Neuronal stem cell (in vitro differentiated cells): ENCODE measurements around the gene TSPAN15.
A peak's percentile ranks its signal among the peaks of the same experiment; 100 is the strongest.

ENCODE experiments used
- DNase-seq: peaks from one replicate; pipeline ENCODE4 v3.0.0-alpha.2; 2013; ENCODE audit warnings: low spot score
- H2AFZ ChIP-seq: one replicate; pipeline ENCODE4 v1.6.1; 2013; ENCODE audit warnings: mild to moderate bottlenecking, low read length, inconsistent platforms
- H2AK5ac ChIP-seq: 2 replicates; pipeline ENCODE4 v1.6.1; 2013; ENCODE audit warnings: low read depth, mild to moderate bottlenecking, inconsistent platforms, low read length, moderate library complexity, mixed read lengths
- H2BK120ac ChIP-seq: 2 replicates; pipeline ENCODE4 v1.6.1; 2013; ENCODE audit warnings: low read depth, mild to moderate bottlenecking, inconsistent platforms, low read length, moderate library complexity, mixed read lengths
- H2BK12ac ChIP-seq: one replicate; pipeline ENCODE4 v1.6.1; 2013; ENCODE audit warnings: low read length, inconsistent platforms
- H2BK15ac ChIP-seq: 2 replicates; pipeline ENCODE4 v1.6.1; 2013; ENCODE audit warnings: mild to moderate bottlenecking, low read length, inconsistent platforms, mixed read lengths
- H2BK5ac ChIP-seq: one replicate; pipeline ENCODE4 v1.6.1; 2013; ENCODE audit warnings: inconsistent platforms, mild to moderate bottlenecking, low read length, moderate library complexity
- H3K14ac ChIP-seq: one replicate; pipeline ENCODE4 v1.6.1; 2013; ENCODE audit warnings: low read length, inconsistent platforms
- H3K18ac ChIP-seq: 2 replicates; pipeline ENCODE4 v1.6.1; 2013; ENCODE audit warnings: low read length, inconsistent platforms
- H3K23ac ChIP-seq: 2 replicates; pipeline ENCODE4 v1.6.1; 2013; ENCODE audit warnings: low read depth, mild to moderate bottlenecking, mixed read lengths, low read length, inconsistent platforms; ENCODE audit not compliant: poor library complexity
- H3K27ac ChIP-seq: replicated peaks from 3 replicates; pipeline ENCODE4 v1.5.1; 2013; ENCODE audit warnings: low read length, inconsistent platforms
- H3K27me3 ChIP-seq, 3 experiments: 2 replicates each; pipeline ENCODE4 v1.6.1; 2013; ENCODE audit warnings: low read length in 3 of 3, mild to moderate bottlenecking in 2 of 3, inconsistent platforms in 1 of 3, low read depth in 1 of 3, mixed read lengths in 1 of 3, moderate library complexity in 1 of 3; ENCODE audit not compliant: control insufficient read depth in 3 of 3, insufficient read depth in 3 of 3
- H3K36me3 ChIP-seq, 2 donors: replicated peaks in 1 of 2; 2 replicates each; pipeline ENCODE4 v1.6.1; 2013; ENCODE audit warnings: low read length in 2 of 2; ENCODE audit not compliant: control insufficient read depth in 2 of 2, insufficient read depth in 2 of 2
- H3K4ac ChIP-seq: 2 replicates; pipeline ENCODE4 v1.6.1; 2013; ENCODE audit warnings: inconsistent platforms, mild to moderate bottlenecking, low read length, moderate library complexity
- H3K4me1 ChIP-seq, 2 donors: 1 replicate in 1 of 2; 2 replicates in 1 of 2; pipeline ENCODE4 v1.6.1; 2013; ENCODE audit warnings: low read length in 2 of 2, low read depth in 1 of 2; ENCODE audit not compliant: control insufficient read depth in 2 of 2, insufficient read depth in 1 of 2
- H3K4me2 ChIP-seq: one replicate; pipeline ENCODE4 v1.6.1; 2013; ENCODE audit warnings: mild to moderate bottlenecking, low read length, inconsistent platforms; ENCODE audit not compliant: insufficient read depth, poor library complexity, severe bottlenecking
- H3K4me3 ChIP-seq, 2 donors: 2 replicates each; pipeline ENCODE4 v1.5.1; 2013; ENCODE audit warnings: low read length in 2 of 2, mild to moderate bottlenecking in 2 of 2, inconsistent platforms in 1 of 2, moderate library complexity in 1 of 2
- H3K79me1 ChIP-seq: one replicate; pipeline ENCODE4 v1.6.1; 2013; ENCODE audit warnings: low read depth, mild to moderate bottlenecking, inconsistent platforms, low read length, moderate library complexity
- H3K9ac ChIP-seq: one replicate; pipeline ENCODE4 v1.6.1; 2013; ENCODE audit warnings: mild to moderate bottlenecking, low read depth, low read length, inconsistent platforms; ENCODE audit not compliant: poor library complexity
- H3K9me3 ChIP-seq, 2 donors: replicated peaks in 1 of 2; 2 replicates each; pipeline versions ENCODE3 to v1.6.1; 2013; ENCODE audit warnings: low read length in 2 of 2, mild to moderate bottlenecking in 2 of 2, inconsistent platforms in 1 of 2, low read depth in 1 of 2, mixed read lengths in 1 of 2, moderate library complexity in 1 of 2; ENCODE audit not compliant: control insufficient read depth in 2 of 2, insufficient read depth in 1 of 2
- H4K8ac ChIP-seq: one replicate; pipeline ENCODE4 v1.6.1; 2013; ENCODE audit warnings: low read depth, mild to moderate bottlenecking, inconsistent platforms, low read length, moderate library complexity
- H4K91ac ChIP-seq: one replicate; pipeline ENCODE4 v1.6.1; 2013; ENCODE audit warnings: low read length, low read depth, mild to moderate bottlenecking, inconsistent platforms; ENCODE audit not compliant: poor library complexity
- WGBS, 2 donors: extraction: QIAGEN DNeasy Blood & Tissue Kit; methylation state at CpG; one replicate each; pipeline ENCODE4 v1.1.7; 2013; ENCODE audit warnings: missing lambda C conversion rate in 2 of 2, mixed read lengths in 1 of 2; ENCODE audit not compliant: insufficient read length in 2 of 2, insufficient replicate concordance in 1 of 2; ENCODE audit errors: extremely low coverage in 2 of 2; 5-methylcytosine and 5-hydroxymethylcytosine counted together

Gene TSPAN15

DNA sequence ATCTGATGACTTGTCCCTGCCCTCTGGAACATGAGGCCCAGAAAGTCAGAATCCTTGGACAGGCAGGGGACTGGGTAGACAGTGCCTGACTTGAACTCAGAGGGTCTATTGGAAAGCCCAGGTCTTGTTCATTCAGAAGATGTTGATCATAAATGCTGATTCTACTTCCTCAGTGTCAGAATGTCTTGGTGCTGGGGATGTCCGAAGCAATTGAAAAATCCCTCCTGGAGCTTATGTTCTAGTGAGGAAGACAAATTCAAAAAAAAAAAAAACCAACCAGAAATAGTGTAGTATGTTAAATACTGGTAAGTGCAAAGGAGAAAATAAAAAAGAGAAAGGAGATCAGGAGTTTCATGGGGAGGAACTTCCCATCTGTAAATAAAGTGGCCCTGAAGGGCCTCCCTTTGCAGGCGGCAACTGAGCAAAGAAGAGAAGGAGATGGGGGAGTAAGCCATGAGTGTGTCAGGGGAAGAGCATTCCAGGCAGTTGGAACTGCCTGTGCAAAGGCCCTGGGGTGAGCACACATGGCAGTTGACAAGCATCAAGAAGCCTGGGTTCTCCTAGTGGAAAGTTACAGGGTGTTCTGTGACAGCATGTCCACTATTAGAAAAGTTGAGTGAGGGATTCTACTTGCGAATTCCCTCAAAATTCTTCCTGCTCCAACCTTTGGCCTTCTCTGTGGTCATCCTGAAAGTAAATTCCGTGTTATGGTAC is 30.7 kb downstream of the TSPAN15 start:
- Histone ChIP-seq H3K9me3 (no peaks in the 10 kb centered on the region), H2AK5ac (no peak overlapping the region), H3K4me1 (peaks cover 0 to 2% of the 10 kb centered on the region in 2 donors), H2BK12ac (no peak overlapping the region), H3K4me3 (no peak overlapping the region), H2AFZ (no peak overlapping the region), H3K9ac (no peak overlapping the region), H4K91ac (no peak overlapping the region), H2BK5ac (no peak overlapping the region), H3K4ac (no peak overlapping the region), H4K8ac (no peak overlapping the region), H3K79me1 (no peaks in the 10 kb centered on the region), H2BK120ac (no peak overlapping the region), H3K18ac (no peak overlapping the region), H3K23ac (no peak overlapping the region), H3K4me2 (no peak overlapping the region), H3K36me3 (no peaks in the 10 kb centered on the region), H2BK15ac (no peak overlapping the region), H3K27ac (no peak overlapping the region), H3K14ac (no peak overlapping the region), H3K27me3 (peaks cover 0 to 20% (median 0%) of the 10 kb centered on the region in 3 experiments)
- no peak for DNase-seq
- WGBS, 2 donors = no CpG with 5 or more reads among the region's 4 CpGs

DNA sequence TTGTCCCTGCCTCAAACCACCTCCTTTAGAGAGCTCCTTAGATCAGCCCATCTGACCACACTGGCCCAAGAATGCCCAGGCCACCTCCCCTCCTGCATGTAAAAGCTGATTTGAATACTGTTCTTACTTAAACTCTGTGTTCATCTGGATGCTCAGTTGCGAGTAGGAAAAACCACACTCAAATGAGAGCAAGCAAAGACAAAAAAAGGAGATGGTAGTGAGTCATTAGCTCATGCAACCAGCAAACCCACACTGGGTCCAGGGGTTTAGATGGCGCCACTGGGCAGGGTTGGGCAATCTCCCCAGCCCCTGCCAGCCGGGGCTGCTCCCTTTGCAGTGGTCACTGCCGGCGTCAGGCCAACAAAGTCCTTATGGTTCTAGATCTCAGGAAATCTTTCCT is 32.7 kb downstream of the TSPAN15 start:
- Histone ChIP-seq H2AK5ac (no peak overlapping the region), H3K4me3 (no peak overlapping the region), H3K4me1 (peaks cover 0 to 2% of the 10 kb centered on the region in 2 donors), H3K79me1 (no peaks in the 10 kb centered on the region), H3K14ac (no peak overlapping the region), H3K18ac (no peak overlapping the region), H3K9me3 (peaks cover 0 to 2% of the 10 kb centered on the region in 2 donors), H3K4ac (no peak overlapping the region), H3K9ac (no peak overlapping the region), H3K23ac (no peak overlapping the region), H3K27ac (no peak overlapping the region), H3K4me2 (no peak overlapping the region), H3K27me3 (peaks cover 0 to 14% (median 0%) of the 10 kb centered on the region in 3 experiments), H4K8ac (no peak overlapping the region), H2BK12ac (no peak overlapping the region), H2BK5ac (no peak overlapping the region), H2AFZ (no peak overlapping the region), H4K91ac (no peak overlapping the region), H2BK120ac (no peak overlapping the region), H2BK15ac (no peak overlapping the region), H3K36me3 (no peaks in the 10 kb centered on the region)
- DNase-seq = no peak
- WGBS, 2 donors = no CpG with 5 or more reads among the region's 5 CpGs

DNA sequence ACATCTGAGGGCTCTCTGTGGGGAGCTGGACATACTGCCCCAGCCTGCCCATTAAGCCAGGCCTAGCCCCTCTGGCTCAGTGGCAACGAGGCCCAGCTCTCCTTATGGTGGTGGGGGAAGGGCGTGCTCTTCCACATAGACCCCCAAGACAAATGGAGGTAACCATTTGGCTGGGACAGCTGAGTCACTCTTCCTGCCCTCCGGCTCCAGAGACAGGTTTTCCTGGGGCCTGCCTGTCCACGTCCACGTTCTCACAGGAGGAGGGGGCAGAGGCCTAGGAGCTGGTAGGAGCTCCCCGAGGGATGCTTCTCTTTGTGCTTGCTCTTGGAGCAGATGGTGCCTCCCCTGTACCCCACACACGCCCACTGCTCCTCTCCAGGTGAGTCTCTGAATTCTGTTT is 33.5 kb downstream of the TSPAN15 start:
- no CpG with 5 or more reads among the region's 7 CpGs for WGBS, 2 donors
- no peak overlapping the region for H3K9ac ChIP-seq
- H3K4me2 ChIP-seq = no peak overlapping the region
- H2AFZ ChIP-seq = no peak overlapping the region
- no peak overlapping the region for H3K18ac ChIP-seq
- H2BK12ac ChIP-seq = no peak overlapping the region
- no peaks in the 10 kb centered on the region for H3K4me1 ChIP-seq
- DNase-seq = no peak
- H2AK5ac ChIP-seq = peak overlapping the region; percentile 40
- no peak overlapping the region for H2BK120ac ChIP-seq
- no peak overlapping the region for H2BK15ac ChIP-seq
- H3K14ac ChIP-seq = no peak overlapping the region
- H3K4me3 ChIP-seq = no peak overlapping the region
- no peak overlapping the region for H4K91ac ChIP-seq
- no peak overlapping the region for H3K23ac ChIP-seq
- peaks cover 0 to 6% of the 10 kb centered on the region in 2 donors for H3K9me3 ChIP-seq
- H4K8ac ChIP-seq = no peak overlapping the region
- H3K27ac ChIP-seq = no peak overlapping the region
- no peak overlapping the region for H2BK5ac ChIP-seq
- no peaks in the 10 kb centered on the region for H3K79me1 ChIP-seq
- H3K27me3 ChIP-seq = peaks cover 0 to 10% (median 0%) of the 10 kb centered on the region in 3 experiments
- no peaks in the 10 kb centered on the region for H3K36me3 ChIP-seq
- no peak overlapping the region for H3K4ac ChIP-seq

DNA sequence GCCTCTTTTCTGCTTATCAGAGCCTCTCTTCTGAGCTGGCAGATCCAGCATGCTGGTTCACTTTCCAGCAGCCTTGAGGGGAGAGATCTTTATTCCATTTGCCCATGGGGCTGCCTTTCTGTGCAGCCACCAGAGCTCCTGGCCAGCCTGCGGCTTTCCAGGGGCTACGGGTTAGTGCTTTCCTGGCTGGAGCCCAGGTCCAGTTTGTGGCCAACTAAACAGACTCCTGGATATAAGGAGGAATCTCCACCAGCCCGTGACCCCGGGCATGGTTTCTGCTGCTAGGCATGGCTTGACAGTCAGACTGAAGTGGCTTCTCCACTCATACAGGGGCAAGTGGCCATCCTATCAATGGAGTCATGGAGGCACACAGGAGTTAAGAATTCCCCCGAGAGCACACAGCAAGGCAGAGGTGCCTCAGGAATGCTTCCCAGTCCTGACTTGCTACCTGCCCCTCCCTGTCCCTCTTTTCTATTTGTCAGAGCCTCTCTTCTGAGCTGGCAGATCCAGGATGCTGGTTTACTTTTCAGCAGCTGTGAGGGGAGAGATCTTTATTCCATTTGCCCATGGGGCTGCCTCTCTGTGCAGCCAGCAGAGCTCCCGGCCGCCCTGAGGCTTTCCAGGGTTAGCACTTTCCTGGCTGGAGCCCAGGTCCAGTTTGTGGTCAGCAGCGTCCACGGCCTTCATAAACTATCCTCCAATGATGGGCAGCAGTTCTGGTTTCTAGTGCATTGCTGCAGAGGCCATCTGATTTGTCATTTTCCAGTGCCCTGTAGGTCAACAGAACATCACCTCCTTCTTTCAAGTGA is 35.9 kb downstream of the TSPAN15 start:
- no peak overlapping the region for H2AK5ac ChIP-seq

More for the DNA sequence above, 35.9 kb downstream of the TSPAN15 start:
- Histone ChIP-seq H3K27ac (no peak overlapping the region), H3K4ac (no peak overlapping the region), H3K36me3 (no peaks in the 10 kb centered on the region), H3K9me3 (peaks cover 0 to 8% of the 10 kb centered on the region in 2 donors), H2BK120ac (no peak overlapping the region), H4K91ac (no peak overlapping the region), H4K8ac (no peak overlapping the region), H3K27me3 (peaks cover 0 to 6% (median 0%) of the 10 kb centered on the region in 3 experiments), H3K14ac (no peak overlapping the region), H3K18ac (no peak overlapping the region), H3K79me1 (no peaks in the 10 kb centered on the region), H2BK15ac (no peak overlapping the region), H2BK12ac (no peak overlapping the region), H3K4me3 (no peak overlapping the region), H2AFZ (no peak overlapping the region), H3K4me1 (peaks cover 0 to 5% of the 10 kb centered on the region in 2 donors), H2BK5ac (no peak overlapping the region), H3K23ac (no peak overlapping the region), H3K4me2 (no peak overlapping the region), H3K9ac (no peak overlapping the region)
- WGBS, 2 donors = no CpG with 5 or more reads among the region's 9 CpGs
- no peak for DNase-seq
